Measurements from ENCODE around the gene HIP1.

DNA sequence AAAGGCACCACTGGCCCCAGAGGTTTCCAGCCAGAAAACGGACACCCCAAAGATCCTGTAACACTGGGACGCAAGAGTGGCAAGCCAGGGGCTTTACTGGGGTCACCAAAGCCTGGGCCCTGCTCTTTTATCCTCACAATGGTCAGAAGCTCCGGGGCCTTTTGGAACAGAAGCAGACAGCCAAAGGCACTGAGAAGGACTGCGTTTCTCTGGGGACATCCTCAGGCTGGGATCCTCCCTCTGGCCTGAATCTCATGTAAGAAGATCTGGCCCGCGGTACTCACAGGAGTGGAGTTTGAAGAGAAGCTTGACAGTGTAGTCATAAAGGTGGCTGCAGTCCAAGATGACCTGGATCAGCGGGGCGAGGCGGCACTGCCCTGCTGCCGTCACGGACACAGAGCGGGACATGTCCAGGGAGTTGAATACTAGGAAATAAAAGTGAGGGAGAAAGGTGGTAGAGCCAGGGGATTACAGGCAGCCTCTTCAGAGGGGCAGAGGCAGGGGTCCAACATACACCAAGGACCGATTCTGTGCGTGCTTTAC lies 165.2 kb downstream of the HIP1 start:
- TF ChIP-seq, protein P1, sequence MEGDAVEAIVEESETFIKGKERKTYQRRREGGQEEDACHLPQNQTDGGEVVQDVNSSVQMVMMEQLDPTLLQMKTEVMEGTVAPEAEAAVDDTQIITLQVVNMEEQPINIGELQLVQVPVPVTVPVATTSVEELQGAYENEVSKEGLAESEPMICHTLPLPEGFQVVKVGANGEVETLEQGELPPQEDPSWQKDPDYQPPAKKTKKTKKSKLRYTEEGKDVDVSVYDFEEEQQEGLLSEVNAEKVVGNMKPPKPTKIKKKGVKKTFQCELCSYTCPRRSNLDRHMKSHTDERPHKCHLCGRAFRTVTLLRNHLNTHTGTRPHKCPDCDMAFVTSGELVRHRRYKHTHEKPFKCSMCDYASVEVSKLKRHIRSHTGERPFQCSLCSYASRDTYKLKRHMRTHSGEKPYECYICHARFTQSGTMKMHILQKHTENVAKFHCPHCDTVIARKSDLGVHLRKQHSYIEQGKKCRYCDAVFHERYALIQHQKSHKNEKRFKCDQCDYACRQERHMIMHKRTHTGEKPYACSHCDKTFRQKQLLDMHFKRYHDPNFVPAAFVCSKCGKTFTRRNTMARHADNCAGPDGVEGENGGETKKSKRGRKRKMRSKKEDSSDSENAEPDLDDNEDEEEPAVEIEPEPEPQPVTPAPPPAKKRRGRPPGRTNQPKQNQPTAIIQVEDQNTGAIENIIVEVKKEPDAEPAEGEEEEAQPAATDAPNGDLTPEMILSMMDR (IDR thresholded peaks at IDR 0.05) = no peak
- no peak for TF ChIP-seq POLR2A (IDR thresholded peaks at IDR 0.05)
- no peak for TF ChIP-seq POLR2AphosphoS5 (IDR thresholded peaks at IDR 0.05)

Data from prostate gland (tissue), 2 donors.